Neuronal stem cell (in vitro differentiated cells): Measurements from ENCODE around the gene MITF.

Experiments
- DNase-seq: peaks from one replicate; pipeline ENCODE4 v3.0.0-alpha.2; 2013; ENCODE audit warnings: low spot score
- H2AFZ ChIP-seq: one replicate; pipeline ENCODE4 v1.6.1; 2013; ENCODE audit warnings: mild to moderate bottlenecking, low read length, inconsistent platforms
- H2AK5ac ChIP-seq: 2 replicates; pipeline ENCODE4 v1.6.1; 2013; ENCODE audit warnings: low read depth, mild to moderate bottlenecking, inconsistent platforms, low read length, moderate library complexity, mixed read lengths
- H2BK120ac ChIP-seq: 2 replicates; pipeline ENCODE4 v1.6.1; 2013; ENCODE audit warnings: low read depth, mild to moderate bottlenecking, inconsistent platforms, low read length, moderate library complexity, mixed read lengths
- H2BK12ac ChIP-seq: one replicate; pipeline ENCODE4 v1.6.1; 2013; ENCODE audit warnings: low read length, inconsistent platforms
- H2BK15ac ChIP-seq: 2 replicates; pipeline ENCODE4 v1.6.1; 2013; ENCODE audit warnings: mild to moderate bottlenecking, low read length, inconsistent platforms, mixed read lengths
- H2BK5ac ChIP-seq: one replicate; pipeline ENCODE4 v1.6.1; 2013; ENCODE audit warnings: inconsistent platforms, mild to moderate bottlenecking, low read length, moderate library complexity
- H3K14ac ChIP-seq: one replicate; pipeline ENCODE4 v1.6.1; 2013; ENCODE audit warnings: low read length, inconsistent platforms
- H3K18ac ChIP-seq: 2 replicates; pipeline ENCODE4 v1.6.1; 2013; ENCODE audit warnings: low read length, inconsistent platforms
- H3K23ac ChIP-seq: 2 replicates; pipeline ENCODE4 v1.6.1; 2013; ENCODE audit warnings: low read depth, mild to moderate bottlenecking, mixed read lengths, low read length, inconsistent platforms; ENCODE audit not compliant: poor library complexity
- H3K27ac ChIP-seq: replicated peaks from 3 replicates; pipeline ENCODE4 v1.5.1; 2013; ENCODE audit warnings: low read length, inconsistent platforms
- H3K27me3 ChIP-seq, 3 experiments: 2 replicates each; pipeline ENCODE4 v1.6.1; 2013; ENCODE audit warnings: low read length in 3 of 3, mild to moderate bottlenecking in 2 of 3, inconsistent platforms in 1 of 3, low read depth in 1 of 3, mixed read lengths in 1 of 3, moderate library complexity in 1 of 3; ENCODE audit not compliant: control insufficient read depth in 3 of 3, insufficient read depth in 3 of 3
- H3K36me3 ChIP-seq, 2 donors: replicated peaks in 1 of 2; 2 replicates each; pipeline ENCODE4 v1.6.1; 2013; ENCODE audit warnings: low read length in 2 of 2; ENCODE audit not compliant: control insufficient read depth in 2 of 2, insufficient read depth in 2 of 2
- H3K4ac ChIP-seq: 2 replicates; pipeline ENCODE4 v1.6.1; 2013; ENCODE audit warnings: inconsistent platforms, mild to moderate bottlenecking, low read length, moderate library complexity
- H3K4me1 ChIP-seq, 2 donors: 1 replicate in 1 of 2; 2 replicates in 1 of 2; pipeline ENCODE4 v1.6.1; 2013; ENCODE audit warnings: low read length in 2 of 2, low read depth in 1 of 2; ENCODE audit not compliant: control insufficient read depth in 2 of 2, insufficient read depth in 1 of 2
- H3K4me2 ChIP-seq: one replicate; pipeline ENCODE4 v1.6.1; 2013; ENCODE audit warnings: mild to moderate bottlenecking, low read length, inconsistent platforms; ENCODE audit not compliant: insufficient read depth, poor library complexity, severe bottlenecking
- H3K4me3 ChIP-seq, 2 donors: 2 replicates each; pipeline ENCODE4 v1.5.1; 2013; ENCODE audit warnings: low read length in 2 of 2, mild to moderate bottlenecking in 2 of 2, inconsistent platforms in 1 of 2, moderate library complexity in 1 of 2
- H3K79me1 ChIP-seq: one replicate; pipeline ENCODE4 v1.6.1; 2013; ENCODE audit warnings: low read depth, mild to moderate bottlenecking, inconsistent platforms, low read length, moderate library complexity
- H3K9ac ChIP-seq: one replicate; pipeline ENCODE4 v1.6.1; 2013; ENCODE audit warnings: mild to moderate bottlenecking, low read depth, low read length, inconsistent platforms; ENCODE audit not compliant: poor library complexity
- H3K9me3 ChIP-seq, 2 donors: replicated peaks in 1 of 2; 2 replicates each; pipeline versions ENCODE3 to v1.6.1; 2013; ENCODE audit warnings: low read length in 2 of 2, mild to moderate bottlenecking in 2 of 2, inconsistent platforms in 1 of 2, low read depth in 1 of 2, mixed read lengths in 1 of 2, moderate library complexity in 1 of 2; ENCODE audit not compliant: control insufficient read depth in 2 of 2, insufficient read depth in 1 of 2
- H4K8ac ChIP-seq: one replicate; pipeline ENCODE4 v1.6.1; 2013; ENCODE audit warnings: low read depth, mild to moderate bottlenecking, inconsistent platforms, low read length, moderate library complexity
- H4K91ac ChIP-seq: one replicate; pipeline ENCODE4 v1.6.1; 2013; ENCODE audit warnings: low read length, low read depth, mild to moderate bottlenecking, inconsistent platforms; ENCODE audit not compliant: poor library complexity
- WGBS, 2 donors: extraction: QIAGEN DNeasy Blood & Tissue Kit; methylation state at CpG; one replicate each; pipeline ENCODE4 v1.1.7; 2013; ENCODE audit warnings: missing lambda C conversion rate in 2 of 2, mixed read lengths in 1 of 2; ENCODE audit not compliant: insufficient read length in 2 of 2, insufficient replicate concordance in 1 of 2; ENCODE audit errors: extremely low coverage in 2 of 2; 5-methylcytosine and 5-hydroxymethylcytosine counted together

The MITF gene

GRCh38 chr3:69987833-69988232 lies 248.6 kb downstream of the MITF start:
- H3K9me3 ChIP-seq: no peaks in the 10 kb centered on the region
- H4K8ac ChIP-seq: no peak overlapping the region
- H3K27ac ChIP-seq: no peak overlapping the region
- no peak overlapping the region for H2BK15ac ChIP-seq
- peaks cover 0 to 2% of the 10 kb centered on the region in 2 donors for H3K4me1 ChIP-seq
- no peak overlapping the region for H2AK5ac ChIP-seq
- no peaks in the 10 kb centered on the region for H3K36me3 ChIP-seq
- DNase-seq: no peak
- no peak overlapping the region for H3K4ac ChIP-seq
- no peaks in the 10 kb centered on the region for H3K79me1 ChIP-seq
- no peak overlapping the region for H3K4me2 ChIP-seq
- H2BK120ac ChIP-seq: no peak overlapping the region
- H2BK12ac ChIP-seq: no peak overlapping the region
- no peak overlapping the region for H3K18ac ChIP-seq
- H2AFZ ChIP-seq: no peak overlapping the region
- H3K23ac ChIP-seq: no peak overlapping the region
- H3K27me3 ChIP-seq: no peaks in the 10 kb centered on the region
- WGBS, 2 donors: no CpG with 5 or more reads among the region's 6 CpGs
- no peak overlapping the region for H3K14ac ChIP-seq
- H3K4me3 ChIP-seq: no peak overlapping the region
- no peak overlapping the region for H2BK5ac ChIP-seq
- H3K9ac ChIP-seq: no peak overlapping the region
- no peak overlapping the region for H4K91ac ChIP-seq

DNA sequence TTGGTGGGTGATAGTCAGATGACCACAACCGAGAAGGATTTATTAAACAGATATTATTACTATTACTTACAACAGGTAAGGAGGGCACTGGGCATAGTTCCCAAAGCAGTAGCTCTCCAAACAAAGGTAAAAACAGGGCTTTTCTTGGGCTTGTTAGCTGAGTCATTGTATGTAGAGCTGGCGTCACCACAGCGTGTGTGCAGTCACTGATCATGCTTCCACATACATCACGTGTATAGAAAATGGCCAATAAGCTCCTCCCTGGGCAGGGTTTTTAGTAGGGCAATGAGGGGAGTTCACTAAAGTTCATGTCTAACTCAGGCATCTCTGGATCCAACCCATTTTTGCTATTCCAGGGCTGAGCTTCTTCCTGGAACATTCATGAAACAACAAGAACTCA lies 254.5 kb downstream of the MITF start:
- Histone ChIP-seq H3K36me3 (no peaks in the 10 kb centered on the region), H2BK15ac (no peak overlapping the region), H4K91ac (no peak overlapping the region), H3K27me3 (no peaks in the 10 kb centered on the region), H2AFZ (no peak overlapping the region), H3K4me2 (no peak overlapping the region), H3K27ac (no peak overlapping the region), H2BK120ac (no peak overlapping the region), H4K8ac (no peak overlapping the region), H3K18ac (no peak overlapping the region), H3K9ac (no peak overlapping the region), H3K4me3 (no peak overlapping the region), H2BK12ac (no peak overlapping the region), H3K23ac (no peak overlapping the region), H3K79me1 (no peaks in the 10 kb centered on the region), H3K9me3 (no peaks in the 10 kb centered on the region), H3K14ac (no peak overlapping the region), H3K4ac (no peak overlapping the region), H3K4me1 (peaks cover 0 to 2% of the 10 kb centered on the region in 2 donors), H2AK5ac (no peak overlapping the region), H2BK5ac (no peak overlapping the region)
- DNase-seq: no peak
- WGBS, 2 donors: no CpG with 5 or more reads among the region's 4 CpGs

DNA sequence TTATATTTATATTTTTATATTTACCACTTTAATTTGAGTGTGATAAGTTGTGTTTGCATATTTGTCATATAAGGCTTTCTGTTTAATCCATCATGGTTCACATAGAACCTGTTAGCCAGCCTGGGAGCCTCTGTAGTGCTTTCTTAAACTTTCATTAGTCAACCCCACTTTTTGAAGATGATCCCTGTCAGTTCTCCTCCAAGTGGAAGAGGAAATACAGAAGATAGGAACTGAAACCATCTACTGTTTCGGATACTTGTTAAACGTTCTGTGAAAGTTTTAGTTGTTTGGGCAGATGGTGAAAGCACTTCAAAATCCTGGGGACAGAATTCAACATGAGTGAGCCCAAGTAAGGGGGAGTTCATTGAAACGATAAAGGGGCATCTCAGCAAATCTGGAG lies 255.7 kb downstream of the MITF start:
- H2AFZ ChIP-seq: no peak overlapping the region
- H3K4ac ChIP-seq: no peak overlapping the region
- no peaks in the 10 kb centered on the region for H3K79me1 ChIP-seq
- no peak overlapping the region for H2BK5ac ChIP-seq
- H3K9me3 ChIP-seq: no peaks in the 10 kb centered on the region
- H2BK120ac ChIP-seq: no peak overlapping the region
- WGBS, 2 donors: no CpG with 5 or more reads among the region's 3 CpGs
- no peak overlapping the region for H3K4me3 ChIP-seq
- no peak overlapping the region for H4K8ac ChIP-seq
- no peak for DNase-seq
- no peak overlapping the region for H3K23ac ChIP-seq
- H2BK15ac ChIP-seq: no peak overlapping the region
- no peaks in the 10 kb centered on the region for H3K27me3 ChIP-seq
- H3K27ac ChIP-seq: no peak overlapping the region
- no peak overlapping the region for H3K9ac ChIP-seq
- H4K91ac ChIP-seq: no peak overlapping the region
- H3K36me3 ChIP-seq: no peaks in the 10 kb centered on the region
- H3K14ac ChIP-seq: no peak overlapping the region
- no peak overlapping the region for H2AK5ac ChIP-seq
- H3K4me2 ChIP-seq: no peak overlapping the region
- peaks cover 0 to 2% of the 10 kb centered on the region in 2 donors for H3K4me1 ChIP-seq
- no peak overlapping the region for H3K18ac ChIP-seq
- H2BK12ac ChIP-seq: no peak overlapping the region

DNA sequence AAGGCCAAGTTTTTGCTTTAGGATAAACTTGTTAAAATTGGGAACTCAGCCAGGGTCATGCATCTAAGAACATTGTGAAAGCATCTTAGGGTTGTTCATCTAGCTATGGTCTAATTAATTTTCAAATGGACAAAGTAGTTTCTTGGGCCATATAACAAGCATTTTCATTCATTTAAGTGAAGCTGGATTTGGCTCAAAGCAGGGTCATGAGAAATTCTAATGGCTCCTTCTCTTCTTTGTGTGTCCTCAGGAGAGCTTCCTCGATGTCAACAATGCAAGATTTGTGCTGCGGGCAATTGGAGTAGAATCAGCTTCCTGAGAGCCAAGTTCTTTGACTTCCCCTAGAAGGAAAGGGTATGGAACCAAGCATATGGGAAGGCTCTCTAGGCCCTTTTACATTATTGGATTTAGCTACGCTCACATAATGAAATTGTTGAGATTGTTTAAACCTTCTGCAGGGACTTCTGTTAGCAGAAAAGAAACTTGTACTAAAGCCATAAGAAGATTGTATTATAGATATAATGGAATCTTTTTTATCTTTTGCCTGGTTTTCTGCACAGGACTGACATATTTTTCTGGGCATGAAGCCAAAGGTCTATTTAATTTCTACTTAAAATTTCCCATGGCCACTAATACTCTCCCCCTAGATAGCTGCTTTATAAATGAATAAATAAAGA lies 258.5 kb downstream of the MITF start:
- no peaks in the 10 kb centered on the region for H3K36me3 ChIP-seq
- H3K27ac ChIP-seq: no peak overlapping the region

More for the DNA sequence above, 258.5 kb downstream of the MITF start:
- Histone ChIP-seq H3K9me3 (no peaks in the 10 kb centered on the region), H3K18ac (no peak overlapping the region), H2BK15ac (no peak overlapping the region), H3K27me3 (no peaks in the 10 kb centered on the region), H4K91ac (no peak overlapping the region), H3K4me2 (no peak overlapping the region), H3K4ac (no peak overlapping the region), H2BK5ac (no peak overlapping the region), H4K8ac (no peak overlapping the region), H2AK5ac (no peak overlapping the region), H2BK12ac (no peak overlapping the region), H3K4me3 (no peak overlapping the region), H3K14ac (no peak overlapping the region), H3K23ac (no peak overlapping the region), H3K9ac (no peak overlapping the region), H2BK120ac (no peak overlapping the region), H3K79me1 (no peaks in the 10 kb centered on the region), H3K4me1 (peaks cover 2 to 5% of the 10 kb centered on the region in 2 donors), H2AFZ (peak overlapping the region; percentile 56)
- no CpG with 5 or more reads among the region's 3 CpGs for WGBS, 2 donors
- no peak for DNase-seq
